Nephron (organoid): ENCODE measurements around the gene LGR6.

Experiments used
- H3K27ac Mint-ChIP-seq, 3 experiments: 2 replicates each; pipeline ENCODE4 v1.8.0; 2020; ENCODE audit warnings: mixed read lengths in 3 of 3, mild to moderate bottlenecking in 2 of 3, moderate library complexity in 1 of 3
- H3K27me3 Mint-ChIP-seq: 2 replicates; pipeline ENCODE4 v1.8.0; 2021; ENCODE audit warnings: low read depth, mild to moderate bottlenecking, moderate library complexity, mixed read lengths
- H3K36me3 Mint-ChIP-seq: 2 replicates; pipeline ENCODE4 v1.8.0; 2020; ENCODE audit warnings: low read depth, mixed read lengths
- H3K4me1 Mint-ChIP-seq: 2 replicates; pipeline ENCODE4 v1.8.0; 2020; ENCODE audit warnings: mixed read lengths
- H3K4me3 Mint-ChIP-seq, 3 experiments: 2 replicates each; pipeline ENCODE4 v1.8.0; 2020; ENCODE audit warnings: mild to moderate bottlenecking in 3 of 3, mixed read lengths in 3 of 3, moderate library complexity in 2 of 3
- H3K9me3 Mint-ChIP-seq: 2 replicates; pipeline ENCODE4 v1.8.0; 2020; ENCODE audit warnings: mixed read lengths
- CTCF ChIP-seq, 3 experiments: fragments of 200-600 bp; sonication (generic); IDR thresholded peaks; one replicate each; pipeline ENCODE4 v1.5.0; 2021; ENCODE audit warnings: antibody characterized with exemption in 3 of 3; ENCODE audit not compliant: unreplicated experiment in 3 of 3

Gene LGR6

GRCh38 chr1:202242080-202242419 is 48.5 kb downstream of the LGR6 start:
- TF ChIP-seq CTCF (IDR thresholded peaks at IDR 0.05; ENCODE audit: unreplicated experiment in 3 of 3) = no peak
- no peaks in the 10 kb centered on the region for H3K36me3 Mint-ChIP-seq
- H3K9me3 Mint-ChIP-seq = no peaks in the 10 kb centered on the region
- H3K4me3 Mint-ChIP-seq = no peak overlapping the region
- H3K4me1 Mint-ChIP-seq = no peaks in the 10 kb centered on the region
- H3K27ac Mint-ChIP-seq = no peak overlapping the region
- peaks cover 52% of the 10 kb centered on the region for H3K27me3 Mint-ChIP-seq

GRCh38 chr1:202243006-202243405 is 49.4 kb downstream of the LGR6 start:
- H3K27me3 Mint-ChIP-seq = peaks cover 49% of the 10 kb centered on the region
- no peak for TF ChIP-seq CTCF (IDR thresholded peaks at IDR 0.05; ENCODE audit: unreplicated experiment in 3 of 3)
- H3K36me3 Mint-ChIP-seq = no peaks in the 10 kb centered on the region
- no peaks in the 10 kb centered on the region for H3K9me3 Mint-ChIP-seq
- H3K27ac Mint-ChIP-seq = no peak overlapping the region
- peaks cover 7% of the 10 kb centered on the region for H3K4me1 Mint-ChIP-seq
- H3K4me3 Mint-ChIP-seq = no peak overlapping the region

- H3K27me3 Mint-ChIP-seq = peaks cover 50% of the 10 kb centered on the region
- no peak overlapping the region for H3K27ac Mint-ChIP-seq
- peaks cover 18% of the 10 kb centered on the region for H3K4me1 Mint-ChIP-seq
- no peak for TF ChIP-seq CTCF (IDR thresholded peaks at IDR 0.05; ENCODE audit: unreplicated experiment in 3 of 3)
- H3K4me3 Mint-ChIP-seq = no peak overlapping the region
- H3K36me3 Mint-ChIP-seq = no peaks in the 10 kb centered on the region
- no peaks in the 10 kb centered on the region for H3K9me3 Mint-ChIP-seq
Measured at GRCh38 chr1:202244841-202245261, 51.3 kb downstream of the LGR6 start.

GRCh38 chr1:202245391-202245790 is 51.8 kb downstream of the LGR6 start:
- Mint-ChIP-seq H3K27ac (no peak overlapping the region), H3K4me1 (peaks cover 22% of the 10 kb centered on the region), H3K4me3 (no peak overlapping the region), H3K9me3 (no peaks in the 10 kb centered on the region), H3K36me3 (no peaks in the 10 kb centered on the region), H3K27me3 (peaks cover 47% of the 10 kb centered on the region)
- no peak for TF ChIP-seq CTCF (IDR thresholded peaks at IDR 0.05; ENCODE audit: unreplicated experiment in 3 of 3)

- peaks cover 30% of the 10 kb centered on the region for H3K4me1 Mint-ChIP-seq
- H3K9me3 Mint-ChIP-seq = no peaks in the 10 kb centered on the region
- no peak for TF ChIP-seq CTCF (IDR thresholded peaks at IDR 0.05; ENCODE audit: unreplicated experiment in 3 of 3)
- peaks cover 39% of the 10 kb centered on the region for H3K27me3 Mint-ChIP-seq
- no peak overlapping the region for H3K4me3 Mint-ChIP-seq
- no peaks in the 10 kb centered on the region for H3K36me3 Mint-ChIP-seq
- no peak overlapping the region for H3K27ac Mint-ChIP-seq
Measured at GRCh38 chr1:202247104-202247503, 53.5 kb downstream of the LGR6 start.

GRCh38 chr1:202247837-202248795 is 54.5 kb downstream of the LGR6 start:
- Mint-ChIP-seq H3K4me1 (peaks cover 30% of the 10 kb centered on the region), H3K36me3 (no peaks in the 10 kb centered on the region), H3K27ac (no peak overlapping the region), H3K4me3 (no peak overlapping the region), H3K27me3 (peaks cover 35% of the 10 kb centered on the region), H3K9me3 (no peaks in the 10 kb centered on the region)
- no peak for TF ChIP-seq CTCF (IDR thresholded peaks at IDR 0.05; ENCODE audit: unreplicated experiment in 3 of 3)
